ENCODE results near the gene RELT.

- TF ChIP-seq, protein P1, sequence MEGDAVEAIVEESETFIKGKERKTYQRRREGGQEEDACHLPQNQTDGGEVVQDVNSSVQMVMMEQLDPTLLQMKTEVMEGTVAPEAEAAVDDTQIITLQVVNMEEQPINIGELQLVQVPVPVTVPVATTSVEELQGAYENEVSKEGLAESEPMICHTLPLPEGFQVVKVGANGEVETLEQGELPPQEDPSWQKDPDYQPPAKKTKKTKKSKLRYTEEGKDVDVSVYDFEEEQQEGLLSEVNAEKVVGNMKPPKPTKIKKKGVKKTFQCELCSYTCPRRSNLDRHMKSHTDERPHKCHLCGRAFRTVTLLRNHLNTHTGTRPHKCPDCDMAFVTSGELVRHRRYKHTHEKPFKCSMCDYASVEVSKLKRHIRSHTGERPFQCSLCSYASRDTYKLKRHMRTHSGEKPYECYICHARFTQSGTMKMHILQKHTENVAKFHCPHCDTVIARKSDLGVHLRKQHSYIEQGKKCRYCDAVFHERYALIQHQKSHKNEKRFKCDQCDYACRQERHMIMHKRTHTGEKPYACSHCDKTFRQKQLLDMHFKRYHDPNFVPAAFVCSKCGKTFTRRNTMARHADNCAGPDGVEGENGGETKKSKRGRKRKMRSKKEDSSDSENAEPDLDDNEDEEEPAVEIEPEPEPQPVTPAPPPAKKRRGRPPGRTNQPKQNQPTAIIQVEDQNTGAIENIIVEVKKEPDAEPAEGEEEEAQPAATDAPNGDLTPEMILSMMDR (IDR thresholded peaks at IDR 0.05 in 8 of 11, conservative IDR thresholded peaks at IDR 0.05 in 3 of 11) = no peak
- no peak for TF ChIP-seq POLR2A (IDR thresholded peaks at IDR 0.05)
Observed at GRCh38 chr11:73396251-73396930, 20.2 kb downstream of the RELT start.

All from spleen (tissue), 7 donors.